GM12873 (cell line): ENCODE data around the gene CEP192.

ENCODE experiments used
- TF ChIP-seq, protein P1 (sequence below): IDR thresholded peaks from 2 replicates; pipeline ENCODE4 v1.5.1; 2012; ENCODE audit warnings: low read depth, mild to moderate bottlenecking, moderate library complexity, low read length, control low read depth; ENCODE audit not compliant: insufficient read depth; ENCODE audit errors: missing control alignments

CEP192 gene

GRCh38 chr18:13039806-13040205 lies 48.6 kb downstream of the CEP192 start:
- TF ChIP-seq, protein P1, sequence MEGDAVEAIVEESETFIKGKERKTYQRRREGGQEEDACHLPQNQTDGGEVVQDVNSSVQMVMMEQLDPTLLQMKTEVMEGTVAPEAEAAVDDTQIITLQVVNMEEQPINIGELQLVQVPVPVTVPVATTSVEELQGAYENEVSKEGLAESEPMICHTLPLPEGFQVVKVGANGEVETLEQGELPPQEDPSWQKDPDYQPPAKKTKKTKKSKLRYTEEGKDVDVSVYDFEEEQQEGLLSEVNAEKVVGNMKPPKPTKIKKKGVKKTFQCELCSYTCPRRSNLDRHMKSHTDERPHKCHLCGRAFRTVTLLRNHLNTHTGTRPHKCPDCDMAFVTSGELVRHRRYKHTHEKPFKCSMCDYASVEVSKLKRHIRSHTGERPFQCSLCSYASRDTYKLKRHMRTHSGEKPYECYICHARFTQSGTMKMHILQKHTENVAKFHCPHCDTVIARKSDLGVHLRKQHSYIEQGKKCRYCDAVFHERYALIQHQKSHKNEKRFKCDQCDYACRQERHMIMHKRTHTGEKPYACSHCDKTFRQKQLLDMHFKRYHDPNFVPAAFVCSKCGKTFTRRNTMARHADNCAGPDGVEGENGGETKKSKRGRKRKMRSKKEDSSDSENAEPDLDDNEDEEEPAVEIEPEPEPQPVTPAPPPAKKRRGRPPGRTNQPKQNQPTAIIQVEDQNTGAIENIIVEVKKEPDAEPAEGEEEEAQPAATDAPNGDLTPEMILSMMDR, result no peak

DNA sequence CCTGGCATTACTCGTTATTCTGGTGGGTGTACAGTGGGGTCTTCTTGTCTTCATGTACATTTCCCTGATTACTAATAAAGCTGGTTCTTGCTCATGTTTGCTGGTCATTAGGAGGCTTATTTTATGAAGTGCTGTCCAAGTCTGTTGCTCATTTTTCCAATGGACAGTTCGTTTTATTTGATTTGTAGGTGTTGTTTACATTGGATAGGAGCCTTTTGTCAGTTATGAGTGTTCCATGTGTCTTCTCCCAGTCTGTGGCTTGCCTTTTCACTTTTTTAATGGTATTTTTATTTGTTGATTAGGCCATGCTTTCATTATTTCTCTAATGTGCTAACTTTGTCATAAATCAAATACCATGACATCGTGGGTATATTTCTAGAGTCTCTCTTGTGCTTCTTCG lies 51.9 kb downstream of the CEP192 start:
- TF ChIP-seq, protein P1, result no peak

DNA sequence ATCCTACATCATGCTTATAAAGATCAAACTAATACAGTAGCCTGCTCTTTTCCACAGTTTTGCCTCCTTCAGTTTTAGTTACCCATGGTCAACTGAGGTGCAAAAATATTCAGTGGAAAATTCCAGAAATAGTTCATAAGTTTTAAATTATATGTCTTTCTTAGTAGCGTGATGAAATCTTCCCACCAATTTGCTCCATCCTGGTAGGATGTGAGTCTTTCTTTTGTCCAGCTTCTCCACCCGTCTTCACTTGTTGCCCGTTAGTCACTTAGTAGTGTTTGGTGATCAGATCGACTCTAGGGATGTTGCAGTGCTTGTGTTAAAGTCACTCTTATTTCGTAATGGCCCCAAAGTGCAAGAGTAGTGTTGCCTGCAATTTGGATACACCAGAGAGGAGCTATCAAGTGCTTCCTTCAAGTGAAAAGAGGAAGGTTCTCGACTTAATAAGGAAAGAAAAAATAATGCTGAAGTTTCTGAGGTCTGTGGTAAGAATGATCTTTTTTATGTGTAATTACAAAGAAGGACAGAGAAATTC lies 57.0 kb downstream of the CEP192 start:
- TF ChIP-seq, protein P1, result no peak

DNA sequence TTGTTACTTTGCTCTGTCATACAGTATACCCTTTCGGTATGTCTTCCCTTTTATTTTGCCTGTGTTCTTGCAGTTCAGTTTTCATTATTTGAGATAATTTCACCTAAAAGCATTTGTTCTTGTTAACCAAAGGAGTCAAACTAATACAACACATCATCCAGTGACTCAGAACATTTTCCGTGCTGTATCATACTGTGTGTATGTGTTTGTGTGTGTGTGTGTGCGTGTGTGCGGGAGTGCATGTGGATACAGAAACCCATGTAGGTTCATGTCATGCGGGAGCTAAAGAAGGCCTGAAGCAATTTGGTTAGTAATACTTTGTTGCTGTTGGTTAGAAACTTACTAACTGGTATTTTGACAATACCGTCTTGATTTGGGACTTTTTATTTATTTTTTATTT lies 60.0 kb downstream of the CEP192 start:
- TF ChIP-seq, protein P1, result no peak

DNA sequence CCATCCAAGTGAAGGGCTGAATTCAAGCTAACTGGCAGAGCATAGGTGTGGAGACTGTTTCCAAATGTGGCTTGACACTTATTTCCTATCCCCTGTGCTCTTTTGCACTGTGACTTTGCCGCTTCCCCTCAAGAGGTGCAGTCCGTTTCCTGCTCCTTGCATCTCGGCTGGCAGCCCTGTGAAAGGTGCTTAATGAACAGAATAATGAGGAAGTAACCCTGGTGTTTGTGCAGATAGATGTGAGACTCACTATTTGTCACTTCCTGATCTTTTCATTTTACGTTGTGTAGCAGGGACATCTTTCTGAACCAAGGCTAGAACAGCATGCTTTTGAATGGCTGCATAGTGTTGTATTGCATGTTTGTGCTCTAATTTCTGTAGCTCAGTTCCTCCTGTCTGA lies 60.8 kb downstream of the CEP192 start:
- TF ChIP-seq, protein P1, result no peak

GRCh38 chr18:13054336-13054735 lies 63.2 kb downstream of the CEP192 start:
- TF ChIP-seq, protein P1, result no peak

DNA sequence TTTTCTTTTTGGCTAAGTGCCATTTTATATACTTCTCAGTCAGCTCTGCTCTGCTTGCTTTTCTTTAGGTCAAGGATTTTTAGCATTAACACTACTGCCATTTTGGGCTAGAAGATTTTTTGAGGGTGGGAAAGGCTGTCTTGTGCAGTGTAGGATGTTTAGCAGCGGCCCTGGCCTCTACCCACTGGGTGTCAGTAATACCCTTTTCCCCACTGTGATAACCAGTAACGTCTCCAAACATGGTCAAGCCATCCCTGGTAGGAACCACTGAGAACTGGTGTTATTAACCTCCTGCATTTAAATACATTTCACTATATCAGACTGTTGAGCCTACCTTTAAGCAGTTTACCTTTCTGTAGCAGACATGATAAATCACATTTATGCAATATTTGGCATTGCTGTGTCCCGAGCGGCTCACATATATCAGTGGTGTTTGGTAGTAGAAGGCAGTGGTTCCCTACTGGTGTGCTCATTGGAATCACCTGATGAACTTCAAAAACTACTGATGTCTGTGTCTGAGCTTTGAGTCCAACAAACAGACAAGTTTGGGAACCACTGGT lies 70.5 kb downstream of the CEP192 start:
- TF ChIP-seq, protein P1, result no peak
